ENCODE results near the gene FAM20B. TPM values are rescaled to one million over a fixed set of nuclear protein-coding genes. Genes with fewer than 3 reads are reported as not detected.

The FAM20B gene
- total RNA-seq, 4 donors from 2014 or later: 39.6 to 60.3 (median 51.6) TPM

GRCh38 chr1:179002552-179003345 is 22.9 kb upstream of the FAM20B start:
- Histone ChIP-seq H3K4me1 (peaks cover 0 to 12% (median 6%) of the 10 kb centered on the region in 4 donors), H3K9me3 (no peaks in the 10 kb centered on the region), H3K27me3 (no peaks in the 10 kb centered on the region), H3K36me3 (no peaks in the 10 kb centered on the region), H3K27ac (peak overlapping the region in 2 of 4 donors; percentile 54 to 59), H3K4me3 (peak overlapping the region in 1 of 4 donors; percentile 2)
- peak; percentile 80 to 96 for DNase-seq (ENCODE audit: low spot score in 2 of 2)
- TF ChIP-seq CTCF (IDR thresholded peaks at IDR 0.05): peak; percentile 95 to 98 (median 97)
- peak in 1 of 2 donors; percentile 23 for TF ChIP-seq EP300 (IDR thresholded peaks at IDR 0.05)
- no peak for TF ChIP-seq POLR2A (IDR thresholded peaks at IDR 0.05)
- WGBS, 2 donors: 25 to 26% methylated on average over 18 to 20 of the region's 20 CpGs

DNA sequence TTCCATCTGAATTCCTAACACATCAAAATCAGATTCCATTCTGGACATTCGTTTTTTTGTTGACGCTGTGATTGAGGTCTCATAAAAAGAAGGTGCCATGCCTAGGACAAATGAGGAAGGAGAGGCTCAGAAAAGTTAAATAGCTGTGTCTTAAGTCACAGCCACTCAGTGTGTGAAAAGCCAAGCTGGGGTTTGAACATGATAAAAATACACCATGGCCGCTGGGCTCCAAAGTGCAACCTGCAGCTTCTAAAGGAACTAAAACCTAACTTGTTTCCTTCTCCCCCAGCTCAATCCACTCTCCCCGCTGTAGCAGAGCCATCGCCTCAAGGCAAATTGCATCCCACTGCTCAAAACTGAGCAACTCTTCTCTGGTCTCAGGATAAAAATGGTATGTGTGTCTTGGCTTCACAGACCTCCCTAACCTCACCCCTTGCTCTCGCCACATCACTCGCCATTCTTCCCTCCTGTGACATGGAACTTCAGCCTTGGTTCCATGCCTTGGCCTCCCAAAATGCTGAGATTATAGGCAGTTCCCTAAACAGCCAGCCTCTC is 22.1 kb upstream of the FAM20B start:
- no peaks in the 10 kb centered on the region for H3K9me3 ChIP-seq
- no peak overlapping the region for H3K4me3 ChIP-seq
- H3K27ac ChIP-seq: peak overlapping the region in 1 of 4 donors; percentile 59
- no peak for DNase-seq (ENCODE audit: low spot score in 2 of 2)
- peaks cover 0 to 12% (median 6%) of the 10 kb centered on the region in 4 donors for H3K4me1 ChIP-seq
- 85 to 87% methylated on average over 7 of the region's 7 CpGs for WGBS, 2 donors
- no peaks in the 10 kb centered on the region for H3K27me3 ChIP-seq
- no peaks in the 10 kb centered on the region for H3K36me3 ChIP-seq
- TF ChIP-seq POLR2A (IDR thresholded peaks at IDR 0.05): no peak
- no peak for TF ChIP-seq CTCF (IDR thresholded peaks at IDR 0.05)
- no peak for TF ChIP-seq EP300 (IDR thresholded peaks at IDR 0.05)

GRCh38 chr1:179007233-179007632 is 18.5 kb upstream of the FAM20B start:
- DNase-seq (ENCODE audit: low spot score in 2 of 2): no peak
- no peaks in the 10 kb centered on the region for H3K27me3 ChIP-seq
- whole genome bisulfite sequencing, 2 donors: 85 to 90% methylated on average over 7 of the region's 7 CpGs
- no peak overlapping the region for H3K4me3 ChIP-seq
- TF ChIP-seq CTCF (IDR thresholded peaks at IDR 0.05): no peak
- TF ChIP-seq POLR2A (IDR thresholded peaks at IDR 0.05): no peak
- TF ChIP-seq EP300 (IDR thresholded peaks at IDR 0.05): no peak
- no peaks in the 10 kb centered on the region for H3K9me3 ChIP-seq
- H3K27ac ChIP-seq: no peak overlapping the region
- peaks cover 0 to 11% (median 5%) of the 10 kb centered on the region in 4 donors for H3K4me1 ChIP-seq
- H3K36me3 ChIP-seq: no peaks in the 10 kb centered on the region

DNA sequence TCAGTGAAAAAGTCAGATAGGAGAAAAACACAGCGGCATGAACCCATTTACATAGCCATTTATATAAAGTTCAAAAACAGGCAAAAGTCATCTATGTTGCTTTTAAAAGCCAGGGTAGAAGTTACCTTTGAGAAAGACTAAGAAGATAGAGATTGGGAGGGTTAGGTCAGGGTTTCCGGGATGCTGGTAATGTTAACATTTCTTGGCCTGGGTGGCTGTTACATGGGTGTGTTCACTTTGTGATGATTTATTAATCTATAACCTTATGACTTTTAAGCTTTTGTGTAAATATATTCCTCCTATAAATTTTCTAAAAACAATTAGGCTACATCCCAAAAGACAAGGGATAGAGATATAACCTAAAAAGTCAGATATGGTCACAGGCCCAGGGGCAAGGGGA is 15.0 kb upstream of the FAM20B start:
- H3K9me3 ChIP-seq: no peaks in the 10 kb centered on the region
- no peak overlapping the region for H3K4me3 ChIP-seq
- 88 to 92% methylated on average over 2 of the region's 2 CpGs for WGBS, 2 donors
- TF ChIP-seq EP300 (IDR thresholded peaks at IDR 0.05) (no peak), POLR2A (IDR thresholded peaks at IDR 0.05) (no peak), CTCF (IDR thresholded peaks at IDR 0.05) (no peak)
- no peak for DNase-seq (ENCODE audit: low spot score in 2 of 2)
- no peaks in the 10 kb centered on the region for H3K4me1 ChIP-seq
- no peaks in the 10 kb centered on the region for H3K36me3 ChIP-seq
- H3K27ac ChIP-seq: no peak overlapping the region
- no peaks in the 10 kb centered on the region for H3K27me3 ChIP-seq

- DNase-seq (ENCODE audit: low spot score in 2 of 2): no peak
- H3K27me3 ChIP-seq: no peaks in the 10 kb centered on the region
- no peak overlapping the region for H3K4me3 ChIP-seq
- peaks cover 0 to 12% (median 4%) of the 10 kb centered on the region in 4 donors for H3K4me1 ChIP-seq
- no peaks in the 10 kb centered on the region for H3K36me3 ChIP-seq
- no peak overlapping the region for H3K27ac ChIP-seq
- no peaks in the 10 kb centered on the region for H3K9me3 ChIP-seq
- TF ChIP-seq POLR2A (IDR thresholded peaks at IDR 0.05): no peak
- no peak for TF ChIP-seq CTCF (IDR thresholded peaks at IDR 0.05)
- no peak for TF ChIP-seq EP300 (IDR thresholded peaks at IDR 0.05)
- 85 to 94% methylated on average over 1 of the region's 1 CpG for WGBS, 2 donors
Measured at GRCh38 chr1:179012038-179012437, 13.7 kb upstream of the FAM20B start.
